Measurements from ENCODE around the gene RBMS3.

RBMS3 gene

DNA sequence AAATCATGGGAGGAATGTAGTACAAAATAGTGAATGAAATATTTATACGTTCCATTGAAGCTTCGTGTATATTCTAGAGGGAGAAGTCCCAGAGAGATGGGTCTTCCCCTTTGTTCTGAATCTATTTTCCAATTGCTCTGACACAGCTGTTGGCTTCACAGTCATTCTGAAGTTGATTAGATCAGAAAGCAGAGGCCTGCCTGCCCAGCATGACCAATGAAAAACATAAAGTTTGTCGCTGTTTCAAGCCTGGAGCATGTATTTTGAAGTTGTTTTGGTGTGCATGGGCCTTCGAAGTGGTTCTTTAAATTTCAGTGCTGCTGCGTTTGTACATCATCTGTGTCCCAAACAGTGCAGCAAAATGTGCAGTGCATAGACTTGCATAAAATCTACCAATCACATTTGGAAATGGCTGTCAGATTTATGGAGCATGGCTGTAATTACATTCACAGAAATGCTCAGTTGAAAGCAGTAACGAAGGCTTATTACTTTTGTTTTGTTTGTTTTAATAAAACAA, 31.0 kb upstream of the RBMS3 start:
- Histone ChIP-seq H3K4me1 (ENCODE audit: control insufficient read depth, insufficient read depth, low read length) (no peaks in the 10 kb centered on the region), H3K27ac (ENCODE audit: low read length) (no peak overlapping the region), H3K36me3 (ENCODE audit: control insufficient read depth, insufficient read depth, low read length) (no peaks in the 10 kb centered on the region), H3K27me3 (ENCODE audit: control insufficient read depth, insufficient read depth, low read length) (no peaks in the 10 kb centered on the region), H3K9me3 (ENCODE audit: control insufficient read depth, insufficient read depth, low read length) (no peaks in the 10 kb centered on the region), H3K4me3 (ENCODE audit: low read length) (no peak overlapping the region)
- no CpG with 5 or more reads among the region's 6 CpGs for WGBS (ENCODE audit: insufficient coverage, insufficient read length)
- no peak for DNase-seq (ENCODE audit: low read depth, low spot score)

DNA sequence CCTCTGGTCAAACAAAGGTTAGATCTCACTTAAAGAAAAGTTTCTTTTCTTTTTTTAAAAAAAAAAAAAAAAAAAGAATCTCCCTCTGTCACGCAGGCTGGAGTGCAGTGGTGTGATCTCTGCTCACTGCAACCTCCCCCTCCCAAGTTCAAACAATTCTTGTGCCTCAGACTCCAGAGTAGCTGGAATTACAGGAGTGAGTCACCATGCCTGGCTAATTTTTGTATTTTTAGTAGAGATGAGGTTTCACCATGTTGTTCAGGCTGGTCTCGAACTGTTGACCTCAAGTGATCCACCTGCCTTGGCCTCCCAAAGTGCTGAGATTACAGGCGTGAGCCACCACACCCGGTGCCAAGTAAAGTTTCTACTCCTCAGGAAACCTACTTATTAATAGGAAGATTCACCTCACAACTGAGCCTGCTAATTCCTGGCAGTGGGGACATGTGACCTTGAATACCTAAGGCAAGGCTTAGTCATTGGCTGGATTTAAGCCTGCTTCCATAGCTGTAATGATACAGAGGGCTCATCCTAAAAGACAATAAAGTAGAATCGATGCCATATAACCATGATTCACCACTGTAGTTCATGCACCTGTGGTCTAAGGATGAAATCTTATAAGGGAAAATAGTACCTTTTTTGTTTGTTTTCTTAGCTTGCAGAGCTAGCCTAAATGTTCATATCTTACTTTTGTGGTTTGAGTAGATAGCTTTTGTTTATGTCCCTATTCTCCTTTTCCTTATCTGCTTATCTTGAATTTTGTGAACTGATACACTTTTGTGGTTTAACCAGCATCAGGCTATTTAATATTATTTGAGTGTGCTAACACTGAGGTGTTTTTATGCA, 24.8 kb upstream of the RBMS3 start:
- no peak for DNase-seq (ENCODE audit: low read depth, low spot score)

DNA sequence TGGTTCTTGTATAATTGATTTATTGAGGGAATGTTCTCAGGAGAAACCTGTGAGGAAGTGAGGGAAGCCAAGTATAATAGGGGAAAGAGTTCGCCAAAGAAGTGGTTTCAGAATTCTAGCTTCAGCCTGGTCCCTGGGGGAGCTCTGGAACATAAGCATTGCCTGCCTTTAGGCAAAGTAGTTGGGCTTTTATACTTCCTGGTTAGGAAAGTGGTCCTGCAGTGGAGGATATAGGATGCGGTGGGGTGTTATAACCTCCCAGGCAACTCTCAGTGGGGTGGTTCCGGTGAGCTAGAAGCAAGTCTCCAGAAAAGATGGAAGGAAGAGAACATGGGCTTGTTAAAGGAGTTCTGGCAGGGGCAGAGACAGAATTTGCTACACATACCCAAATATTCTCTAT, 22.7 kb upstream of the RBMS3 start:
- no peak overlapping the region for H3K27ac ChIP-seq (ENCODE audit: low read length)
- no peaks in the 10 kb centered on the region for H3K9me3 ChIP-seq (ENCODE audit: control insufficient read depth, insufficient read depth, low read length)
- H3K36me3 ChIP-seq (ENCODE audit: control insufficient read depth, insufficient read depth, low read length), result no peaks in the 10 kb centered on the region
- WGBS (ENCODE audit: insufficient coverage, insufficient read length), result no CpG with 5 or more reads among the region's 3 CpGs
- H3K4me1 ChIP-seq (ENCODE audit: control insufficient read depth, insufficient read depth, low read length), result no peaks in the 10 kb centered on the region
- no peak for DNase-seq (ENCODE audit: low read depth, low spot score)
- H3K4me3 ChIP-seq (ENCODE audit: low read length), result no peak overlapping the region
- no peaks in the 10 kb centered on the region for H3K27me3 ChIP-seq (ENCODE audit: control insufficient read depth, insufficient read depth, low read length)

More for the DNA sequence above, 24.8 kb upstream of the RBMS3 start:
- no CpG with 5 or more reads among the region's 5 CpGs for WGBS (ENCODE audit: insufficient coverage, insufficient read length)
- Histone ChIP-seq H3K36me3 (ENCODE audit: control insufficient read depth, insufficient read depth, low read length) (no peaks in the 10 kb centered on the region), H3K4me1 (ENCODE audit: control insufficient read depth, insufficient read depth, low read length) (no peaks in the 10 kb centered on the region), H3K27ac (ENCODE audit: low read length) (no peak overlapping the region), H3K4me3 (ENCODE audit: low read length) (no peak overlapping the region), H3K9me3 (ENCODE audit: control insufficient read depth, insufficient read depth, low read length) (no peaks in the 10 kb centered on the region), H3K27me3 (ENCODE audit: control insufficient read depth, insufficient read depth, low read length) (no peaks in the 10 kb centered on the region)

DNA sequence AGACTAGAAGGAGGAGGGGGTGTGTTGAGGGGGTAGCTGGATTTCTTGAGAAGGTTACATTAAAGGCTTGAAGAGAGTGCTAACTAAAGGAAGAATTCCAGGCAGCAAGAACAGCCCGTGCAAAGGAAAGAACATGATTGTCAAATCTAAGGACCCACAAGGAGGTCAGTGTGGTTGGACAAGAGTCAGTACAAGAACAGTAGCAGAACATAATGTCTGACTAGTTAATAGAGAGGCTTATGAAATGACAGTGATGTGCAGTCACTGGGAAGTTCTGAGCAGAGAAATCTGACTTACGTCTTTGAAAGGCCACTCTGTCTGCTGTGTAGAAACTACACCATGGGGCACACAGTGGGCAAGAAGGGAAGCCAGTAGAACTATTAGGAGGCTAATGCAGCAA, 19.8 kb upstream of the RBMS3 start:
- no peaks in the 10 kb centered on the region for H3K36me3 ChIP-seq (ENCODE audit: control insufficient read depth, insufficient read depth, low read length)
- no CpG with 5 or more reads among the region's 2 CpGs for WGBS (ENCODE audit: insufficient coverage, insufficient read length)
- H3K4me3 ChIP-seq (ENCODE audit: low read length), result no peak overlapping the region
- no peaks in the 10 kb centered on the region for H3K9me3 ChIP-seq (ENCODE audit: control insufficient read depth, insufficient read depth, low read length)
- no peak for DNase-seq (ENCODE audit: low read depth, low spot score)
- no peaks in the 10 kb centered on the region for H3K27me3 ChIP-seq (ENCODE audit: control insufficient read depth, insufficient read depth, low read length)
- H3K27ac ChIP-seq (ENCODE audit: low read length), result no peak overlapping the region
- H3K4me1 ChIP-seq (ENCODE audit: control insufficient read depth, insufficient read depth, low read length), result no peaks in the 10 kb centered on the region

DNA sequence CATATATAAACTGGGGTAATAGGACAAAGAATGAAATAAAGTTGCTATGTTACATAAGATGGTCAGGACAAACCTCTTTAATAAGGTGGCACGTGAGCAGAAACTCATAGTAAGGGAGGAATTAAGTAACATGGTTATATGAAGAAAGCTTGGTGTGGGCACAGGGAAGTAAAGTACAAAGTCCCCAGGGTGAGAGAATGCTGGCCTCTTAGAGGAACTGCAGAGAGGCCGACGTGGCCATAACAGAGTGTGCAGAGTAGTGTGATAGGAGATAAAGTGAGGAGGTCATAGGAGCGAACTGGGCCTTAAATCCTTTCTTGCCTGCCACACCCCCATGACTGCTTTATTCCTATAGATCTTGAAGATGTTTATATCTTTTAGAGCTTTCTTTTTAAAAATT, 17.4 kb upstream of the RBMS3 start:
- Histone ChIP-seq H3K4me1 (ENCODE audit: control insufficient read depth, insufficient read depth, low read length) (no peaks in the 10 kb centered on the region), H3K9me3 (ENCODE audit: control insufficient read depth, insufficient read depth, low read length) (no peaks in the 10 kb centered on the region), H3K27ac (ENCODE audit: low read length) (no peak overlapping the region), H3K27me3 (ENCODE audit: control insufficient read depth, insufficient read depth, low read length) (no peaks in the 10 kb centered on the region), H3K4me3 (ENCODE audit: low read length) (no peak overlapping the region), H3K36me3 (ENCODE audit: control insufficient read depth, insufficient read depth, low read length) (no peaks in the 10 kb centered on the region)
- DNase-seq (ENCODE audit: low read depth, low spot score), result no peak
- WGBS (ENCODE audit: insufficient coverage, insufficient read length), result no CpG with 5 or more reads among the region's 4 CpGs

DNA sequence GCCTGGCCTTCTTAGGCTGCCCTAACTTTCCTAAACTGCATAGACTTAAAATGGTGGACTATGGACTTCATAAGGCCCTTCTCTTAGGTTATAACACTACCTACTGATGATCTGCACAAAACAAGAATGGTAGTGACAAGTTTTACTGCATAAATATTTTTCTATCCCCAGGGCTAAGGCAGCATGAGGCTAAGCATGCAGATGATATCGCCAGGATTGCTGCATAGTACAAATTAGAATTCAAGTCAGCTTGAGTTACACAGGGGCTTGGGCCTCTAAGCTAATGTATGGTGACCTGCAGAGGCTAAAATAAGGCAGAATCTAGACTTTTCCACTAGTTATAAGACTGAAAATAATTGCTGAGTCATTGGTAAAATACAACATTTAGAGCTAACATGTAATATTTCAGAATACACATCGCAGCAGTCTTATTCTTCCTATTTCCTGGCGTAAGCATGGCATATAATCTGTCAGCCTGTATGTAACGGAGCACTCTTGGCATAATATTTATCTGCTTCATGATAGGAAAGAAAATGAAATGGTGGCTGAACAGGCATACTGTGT, 15.3 kb upstream of the RBMS3 start:
- Histone ChIP-seq H3K36me3 (ENCODE audit: control insufficient read depth, insufficient read depth, low read length) (no peaks in the 10 kb centered on the region), H3K27ac (ENCODE audit: low read length) (no peak overlapping the region), H3K27me3 (ENCODE audit: control insufficient read depth, insufficient read depth, low read length) (no peaks in the 10 kb centered on the region), H3K4me3 (ENCODE audit: low read length) (no peak overlapping the region), H3K9me3 (ENCODE audit: control insufficient read depth, insufficient read depth, low read length) (no peaks in the 10 kb centered on the region), H3K4me1 (ENCODE audit: control insufficient read depth, insufficient read depth, low read length) (no peaks in the 10 kb centered on the region)
- no peak for DNase-seq (ENCODE audit: low read depth, low spot score)
- WGBS (ENCODE audit: insufficient coverage, insufficient read length), result no CpG with 5 or more reads among the region's 4 CpGs

DNA sequence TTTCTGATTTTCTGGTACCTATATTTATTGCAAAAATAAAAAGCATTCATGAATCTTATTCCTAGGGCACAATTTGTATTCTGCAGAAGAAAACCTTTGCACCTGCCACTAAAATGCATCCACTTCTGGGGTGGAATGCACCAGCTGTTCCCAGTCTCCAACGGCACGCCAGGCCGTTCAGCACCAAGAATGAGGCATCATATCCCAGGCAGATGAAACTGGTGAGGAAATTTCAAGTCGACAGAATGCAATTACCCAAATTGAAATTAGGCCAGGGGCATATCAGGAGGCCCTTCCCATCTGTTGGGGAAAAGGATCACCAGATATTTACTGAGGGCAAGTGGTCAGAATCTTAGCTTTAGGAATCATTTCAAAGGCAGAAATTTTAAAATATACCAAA, 13.6 kb upstream of the RBMS3 start:
- no CpG with 5 or more reads among the region's 4 CpGs for WGBS (ENCODE audit: insufficient coverage, insufficient read length)
- H3K4me1 ChIP-seq (ENCODE audit: control insufficient read depth, insufficient read depth, low read length), result no peaks in the 10 kb centered on the region
- H3K27ac ChIP-seq (ENCODE audit: low read length), result no peak overlapping the region
- H3K27me3 ChIP-seq (ENCODE audit: control insufficient read depth, insufficient read depth, low read length), result no peaks in the 10 kb centered on the region
- DNase-seq (ENCODE audit: low read depth, low spot score), result no peak
- no peaks in the 10 kb centered on the region for H3K36me3 ChIP-seq (ENCODE audit: control insufficient read depth, insufficient read depth, low read length)
- no peaks in the 10 kb centered on the region for H3K9me3 ChIP-seq (ENCODE audit: control insufficient read depth, insufficient read depth, low read length)
- H3K4me3 ChIP-seq (ENCODE audit: low read length), result no peak overlapping the region

DNA sequence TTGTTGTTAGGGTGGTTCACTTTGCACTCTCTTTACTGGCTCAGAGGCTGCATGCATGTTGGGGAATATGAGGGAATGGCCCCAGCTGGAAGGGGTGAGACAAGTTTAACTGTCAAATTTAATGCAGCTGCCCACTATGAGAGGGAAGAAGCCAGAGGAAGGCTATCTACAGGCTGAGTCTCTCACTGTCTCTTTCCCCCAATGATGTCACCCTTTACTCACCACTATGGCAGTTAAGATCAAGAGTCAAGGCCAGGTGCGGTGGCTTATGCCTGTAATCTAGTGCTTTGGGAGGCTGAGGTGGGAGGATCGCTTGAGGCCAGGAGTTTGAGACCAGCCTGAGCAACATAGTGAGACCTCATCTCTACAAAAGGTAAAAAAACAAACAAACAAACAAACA, 12.2 kb upstream of the RBMS3 start:
- Histone ChIP-seq H3K4me3 (ENCODE audit: low read length) (no peak overlapping the region), H3K27ac (ENCODE audit: low read length) (no peak overlapping the region), H3K27me3 (ENCODE audit: control insufficient read depth, insufficient read depth, low read length) (no peaks in the 10 kb centered on the region), H3K9me3 (ENCODE audit: control insufficient read depth, insufficient read depth, low read length) (no peaks in the 10 kb centered on the region), H3K36me3 (ENCODE audit: control insufficient read depth, insufficient read depth, low read length) (no peaks in the 10 kb centered on the region), H3K4me1 (ENCODE audit: control insufficient read depth, insufficient read depth, low read length) (no peaks in the 10 kb centered on the region)
- no peak for DNase-seq (ENCODE audit: low read depth, low spot score)
- WGBS (ENCODE audit: insufficient coverage, insufficient read length), result no CpG with 5 or more reads among the region's 2 CpGs

DNA sequence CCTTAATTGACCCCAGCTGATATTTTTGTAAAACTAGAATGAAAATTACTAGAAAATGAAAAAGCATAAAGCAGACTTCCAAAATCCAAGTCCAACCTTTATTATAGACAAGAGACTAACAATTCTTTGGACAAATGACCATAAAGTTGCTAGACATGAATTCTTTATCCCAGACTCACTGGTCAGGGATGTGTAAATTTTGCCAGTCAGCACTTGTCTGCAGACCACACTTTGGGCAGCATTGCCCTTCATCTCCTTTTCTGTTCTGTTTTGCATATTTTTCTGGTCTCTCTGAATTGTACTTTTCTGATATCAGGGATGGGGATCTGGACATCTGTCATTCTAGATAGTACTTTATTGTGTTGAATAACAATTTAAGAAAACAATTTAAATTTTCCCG, 10.1 kb upstream of the RBMS3 start:
- WGBS (ENCODE audit: insufficient coverage, insufficient read length), result no CpG with 5 or more reads among the region's 1 CpG
- Histone ChIP-seq H3K27ac (ENCODE audit: low read length) (no peak overlapping the region), H3K4me3 (ENCODE audit: low read length) (no peak overlapping the region), H3K36me3 (ENCODE audit: control insufficient read depth, insufficient read depth, low read length) (no peaks in the 10 kb centered on the region), H3K9me3 (ENCODE audit: control insufficient read depth, insufficient read depth, low read length) (no peaks in the 10 kb centered on the region), H3K4me1 (ENCODE audit: control insufficient read depth, insufficient read depth, low read length) (no peaks in the 10 kb centered on the region), H3K27me3 (ENCODE audit: control insufficient read depth, insufficient read depth, low read length) (no peaks in the 10 kb centered on the region)
- DNase-seq (ENCODE audit: low read depth, low spot score), result no peak

DNA sequence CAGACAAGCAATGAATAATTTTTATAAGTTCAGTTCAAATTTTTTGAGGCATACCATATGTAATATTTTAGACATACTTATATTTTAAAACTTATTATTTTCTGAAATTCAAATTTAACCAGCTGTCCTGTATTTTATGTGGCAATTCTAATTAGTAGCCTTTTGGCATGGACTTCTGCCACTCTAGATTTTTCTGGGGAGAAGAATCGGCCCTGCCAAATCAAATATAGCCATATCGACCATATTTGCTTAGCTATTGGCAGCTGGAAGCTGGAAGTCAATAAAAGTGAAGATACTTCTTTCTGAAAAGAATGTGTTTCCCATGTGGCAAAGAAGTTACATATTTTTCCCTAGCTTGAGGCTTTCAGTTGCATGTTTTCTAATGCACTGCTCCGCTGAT, 9.4 kb upstream of the RBMS3 start:
- no peaks in the 10 kb centered on the region for H3K36me3 ChIP-seq (ENCODE audit: control insufficient read depth, insufficient read depth, low read length)
- H3K27ac ChIP-seq (ENCODE audit: low read length), result no peak overlapping the region
- no peaks in the 10 kb centered on the region for H3K4me1 ChIP-seq (ENCODE audit: control insufficient read depth, insufficient read depth, low read length)
- WGBS (ENCODE audit: insufficient coverage, insufficient read length), result no CpG with 5 or more reads among the region's 3 CpGs
- H3K9me3 ChIP-seq (ENCODE audit: control insufficient read depth, insufficient read depth, low read length), result no peaks in the 10 kb centered on the region
- H3K27me3 ChIP-seq (ENCODE audit: control insufficient read depth, insufficient read depth, low read length), result no peaks in the 10 kb centered on the region
- no peak overlapping the region for H3K4me3 ChIP-seq (ENCODE audit: low read length)
- no peak for DNase-seq (ENCODE audit: low read depth, low spot score)

DNA sequence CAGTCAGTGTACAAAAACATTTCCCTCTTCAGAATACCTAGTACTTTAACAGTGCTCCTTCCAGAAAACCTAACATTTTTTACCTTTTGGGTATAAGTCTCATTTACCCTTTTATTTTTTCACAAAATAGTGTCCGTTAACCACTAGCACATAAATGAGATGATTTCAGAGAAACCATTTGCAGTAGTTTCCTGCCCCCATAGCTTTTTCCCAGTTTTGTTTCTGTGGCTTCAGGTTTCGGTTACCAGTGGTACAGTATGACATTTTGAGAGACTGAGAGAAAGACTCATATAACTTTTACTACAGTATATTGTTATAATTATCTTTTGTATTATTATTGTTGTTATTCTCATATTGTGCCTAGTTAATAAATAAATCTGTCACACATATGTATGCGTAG, 6.2 kb upstream of the RBMS3 start:
- WGBS (ENCODE audit: insufficient coverage, insufficient read length), result no CpG with 5 or more reads among the region's 3 CpGs
- no peak overlapping the region for H3K4me3 ChIP-seq (ENCODE audit: low read length)
- H3K27me3 ChIP-seq (ENCODE audit: control insufficient read depth, insufficient read depth, low read length), result no peaks in the 10 kb centered on the region
- no peaks in the 10 kb centered on the region for H3K9me3 ChIP-seq (ENCODE audit: control insufficient read depth, insufficient read depth, low read length)
- DNase-seq (ENCODE audit: low read depth, low spot score), result no peak
- H3K36me3 ChIP-seq (ENCODE audit: control insufficient read depth, insufficient read depth, low read length), result no peaks in the 10 kb centered on the region
- no peak overlapping the region for H3K27ac ChIP-seq (ENCODE audit: low read length)
- peaks cover 2% of the 10 kb centered on the region; the same call in 1 of the 2 replicates for H3K4me1 ChIP-seq (ENCODE audit: control insufficient read depth, insufficient read depth, low read length)

Measured in iPS DF 6.9 (cell line).